Uterus (tissue), 4 donors: Measurements from ENCODE around the gene SP140L. TPM values are rescaled to one million over a fixed set of nuclear protein-coding genes. Genes with fewer than 3 reads are reported as not detected.

Experiments
- DNase-seq, 2 donors: peaks; one replicate each; pipeline ENCODE4 v3.0.0-alpha.2; 2019 to 2020
- H3K27ac ChIP-seq, 2 donors: fragments of 200-600 bp; sonication (generic); 1 replicate in 1 of 2; 2 replicates in 1 of 2; pipeline ENCODE4 v1.5.1; 2016 to 2018
- H3K27me3 ChIP-seq, 2 donors: fragments of 200-600 bp; sonication (generic); one replicate each; pipeline ENCODE4 v1.5.1; 2018 to 2019; ENCODE audit warnings: control low read depth in 1 of 2
- H3K36me3 ChIP-seq, 2 donors: fragments of 200-600 bp; sonication (generic); one replicate each; pipeline ENCODE4 v1.5.1; 2019; ENCODE audit warnings: control low read depth in 1 of 2
- H3K4me1 ChIP-seq, 2 donors: fragments of 200-600 bp; sonication (generic); one replicate each; pipeline ENCODE4 v1.5.1; 2018 to 2019; ENCODE audit warnings: control low read depth in 1 of 2
- H3K4me3 ChIP-seq, 2 donors: fragments of 200-600 bp; sonication (generic); 1 replicate in 1 of 2; 2 replicates in 1 of 2; pipeline ENCODE4 v1.5.1; 2018 to 2019; ENCODE audit warnings: mild to moderate bottlenecking in 1 of 2
- H3K9me3 ChIP-seq, 2 donors: fragments of 200-600 bp; sonication (generic); one replicate each; pipeline ENCODE4 v1.5.1; 2019; ENCODE audit warnings: control low read depth in 1 of 2
- CTCF ChIP-seq, 4 experiments: fragments of 200-600 bp in 2 of 4; fragments of 450-650 bp in 2 of 4; sonication (generic) in 2 of 4; IDR thresholded peaks; one replicate each; pipeline ENCODE4 v1.5.1; 2016 to 2019; ENCODE audit warnings: antibody characterized with exemption in 4 of 4, mild to moderate bottlenecking in 2 of 4, moderate library complexity in 1 of 4
- POLR2A ChIP-seq, 2 donors: fragments of 450-650 bp; IDR thresholded peaks; one replicate each; pipeline ENCODE4 v1.6.1; 2016; ENCODE audit warnings: antibody characterized with exemption in 2 of 2, mild to moderate bottlenecking in 1 of 2, moderate library complexity in 1 of 2
- intact Hi-C: fragments of 100-400 bp; cut with DNase I; formaldehyde crosslinking; loops from one replicate; pipeline ENCODE4 v1.15.1; 2023; ENCODE audit warnings: low total_unique reads
- total RNA-seq, 4 donors: library from RNA; depleted of rRNA in 3 of 4; stranded (reverse); fragments of >200 nt in 3 of 4; gene quantifications; one replicate each; pipeline versions ENCODE4 v1.1.0 to v1.2.4, GENCODE V29; 2014 to 2023
- donor health status: DM: yes; HTN: yes; CAD: no.

SP140L gene
- total RNA-seq, 4 donors from 2014 or later = 7.5 to 21.6 (median 14.1) TPM

GRCh38 chr2:230356084-230356483 is 29.1 kb downstream of the SP140L start:
- DNase-seq = no peak
- no peaks in the 10 kb centered on the region for H3K36me3 ChIP-seq
- H3K4me1 ChIP-seq = no peaks in the 10 kb centered on the region
- intact Hi-C loops = no loop called here
- H3K4me3 ChIP-seq = no peak overlapping the region
- H3K27me3 ChIP-seq = no peaks in the 10 kb centered on the region
- no peak overlapping the region for H3K27ac ChIP-seq
- no peak for TF ChIP-seq CTCF (IDR thresholded peaks at IDR 0.05)
- TF ChIP-seq POLR2A (IDR thresholded peaks at IDR 0.05) = no peak
- H3K9me3 ChIP-seq = no peaks in the 10 kb centered on the region

- H3K36me3 ChIP-seq = no peaks in the 10 kb centered on the region
- no peaks in the 10 kb centered on the region for H3K9me3 ChIP-seq
- H3K4me1 ChIP-seq = no peaks in the 10 kb centered on the region
- no peak for TF ChIP-seq POLR2A (IDR thresholded peaks at IDR 0.05)
- TF ChIP-seq CTCF (IDR thresholded peaks at IDR 0.05) = no peak
- no peaks in the 10 kb centered on the region for H3K27me3 ChIP-seq
- no peak for DNase-seq
- no peak overlapping the region for H3K4me3 ChIP-seq
- intact Hi-C loops = no loop called here
- H3K27ac ChIP-seq = no peak overlapping the region
Observed at GRCh38 chr2:230358305-230358704, 31.3 kb downstream of the SP140L start.

- H3K27me3 ChIP-seq = no peaks in the 10 kb centered on the region
- no peaks in the 10 kb centered on the region for H3K4me1 ChIP-seq
- H3K4me3 ChIP-seq = no peak overlapping the region
- no peaks in the 10 kb centered on the region for H3K9me3 ChIP-seq
- no peak overlapping the region for H3K27ac ChIP-seq
- no peak for TF ChIP-seq POLR2A (IDR thresholded peaks at IDR 0.05)
- no peak for TF ChIP-seq CTCF (IDR thresholded peaks at IDR 0.05)
- intact Hi-C loops = no loop called here
- no peaks in the 10 kb centered on the region for H3K36me3 ChIP-seq
- DNase-seq = no peak
Observed at GRCh38 chr2:230360028-230360427, 33.0 kb downstream of the SP140L start.

- H3K36me3 ChIP-seq = no peaks in the 10 kb centered on the region
- TF ChIP-seq CTCF (IDR thresholded peaks at IDR 0.05) (no peak), POLR2A (IDR thresholded peaks at IDR 0.05) (no peak)
- no peaks in the 10 kb centered on the region for H3K4me1 ChIP-seq
- H3K9me3 ChIP-seq = no peaks in the 10 kb centered on the region
- no peak overlapping the region for H3K4me3 ChIP-seq
- intact Hi-C loops = no loop called here
- H3K27me3 ChIP-seq = no peaks in the 10 kb centered on the region
- DNase-seq = no peak
- no peak overlapping the region for H3K27ac ChIP-seq
Observed at GRCh38 chr2:230362030-230362691, 35.2 kb downstream of the SP140L start.

- Histone ChIP-seq H3K4me1 (no peaks in the 10 kb centered on the region), H3K36me3 (no peaks in the 10 kb centered on the region), H3K27ac (no peak overlapping the region), H3K9me3 (no peaks in the 10 kb centered on the region), H3K27me3 (no peaks in the 10 kb centered on the region), H3K4me3 (no peak overlapping the region)
- DNase-seq = no peak
- intact Hi-C loops = no loop called here
- TF ChIP-seq POLR2A (IDR thresholded peaks at IDR 0.05) (no peak), CTCF (IDR thresholded peaks at IDR 0.05) (no peak)
Observed at GRCh38 chr2:230382108-230382507, 55.1 kb downstream of the SP140L start.
